Stimulated activated naive CD4-positive, alpha-beta T cell (primary cell): ENCODE measurements around the gene CBY3.
A peak's percentile ranks its signal among the peaks of the same experiment; 100 is the strongest.
"Not testable (repeated sequence)": the region's sequence is repeated elsewhere in the genome, so short reads cannot be mapped to it uniquely, and the experiment has no call there.

Experiments
- DNase-seq, 6 experiments: peaks; one replicate each; lab custom pipeline; 2025; lab: John Stamatoyannopoulos, UW

Gene CBY3

GRCh38 chr5:179680780-179681401, at the start of gene CBY3:
TSS of gene CBY3 (minus strand) at chr5:179681034. CDS start at chr5:179680918, 116 bp downstream.
- DNase-seq, result no peak

GRCh38 chr5:179730356-179730755, 49.5 kb upstream of the CBY3 start:
- DNase-seq, result no peak

GRCh38 chr5:179729727-179730126, 48.9 kb upstream of the CBY3 start:
- DNase-seq, result no peak

GRCh38 chr5:179729303-179729702, 48.5 kb upstream of the CBY3 start:
- DNase-seq, result no peak

- no peak for DNase-seq
These were observed 46.3 kb upstream of the CBY3 start for GRCh38 chr5:179727106-179727505.

GRCh38 chr5:179724163-179724562, 43.3 kb upstream of the CBY3 start:
- no peak for DNase-seq

- no peak for DNase-seq
These were observed 39.4 kb upstream of the CBY3 start for GRCh38 chr5:179720222-179720621.

- DNase-seq, result no peak
These were observed 35.5 kb upstream of the CBY3 start for GRCh38 chr5:179716286-179716685.

GRCh38 chr5:179700401-179700918, 19.6 kb upstream of the CBY3 start:
- no peak for DNase-seq

GRCh38 chr5:179699616-179700237, 18.9 kb upstream of the CBY3 start:
- peak in 2 of 6 experiments; percentile 11 to 22 for DNase-seq

- DNase-seq, result peak in 2 of 6 experiments; percentile 52 to 69
These were observed 18.2 kb upstream of the CBY3 start, which contains the start of gene CANX for GRCh38 chr5:179698935-179699615. TSS of gene CANX (plus strand) at chr5:179698967. CDS start at chr5:179705682, 6,715 bp downstream.

GRCh38 chr5:179697993-179698934, 17.4 kb upstream of the CBY3 start:
- DNase-seq, result peak; percentile 96 to 99 (median 98)

GRCh38 chr5:179697543-179697942, 16.7 kb upstream of the CBY3 start:
- not testable (repeated sequence) for DNase-seq

GRCh38 chr5:179697108-179697507, 16.3 kb upstream of the CBY3 start:
- no peak for DNase-seq

GRCh38 chr5:179696603-179697002, 15.8 kb upstream of the CBY3 start:
- no peak for DNase-seq

GRCh38 chr5:179694561-179694960, 13.7 kb upstream of the CBY3 start:
- DNase-seq, result no peak

- not testable (repeated sequence) for DNase-seq
These were observed 8.4 kb upstream of the CBY3 start for GRCh38 chr5:179689212-179689611.

- DNase-seq, result no peak
These were observed 637 bp downstream of the CBY3 start for GRCh38 chr5:179680014-179680779.

- DNase-seq, result peak in 4 of 6 experiments; percentile 41 to 72 (median 60)
These were observed 1.7 kb downstream of the CBY3 start for GRCh38 chr5:179679014-179679674.
